ENCODE results near the gene LRP1B. TPM values are rescaled to one million over a fixed set of nuclear protein-coding genes. Genes with fewer than 3 reads are reported as not detected.

LRP1B gene
- total RNA-seq, 3 donors from 2014 or later, result 2.3 to 29.8 (median 21.8) TPM

DNA sequence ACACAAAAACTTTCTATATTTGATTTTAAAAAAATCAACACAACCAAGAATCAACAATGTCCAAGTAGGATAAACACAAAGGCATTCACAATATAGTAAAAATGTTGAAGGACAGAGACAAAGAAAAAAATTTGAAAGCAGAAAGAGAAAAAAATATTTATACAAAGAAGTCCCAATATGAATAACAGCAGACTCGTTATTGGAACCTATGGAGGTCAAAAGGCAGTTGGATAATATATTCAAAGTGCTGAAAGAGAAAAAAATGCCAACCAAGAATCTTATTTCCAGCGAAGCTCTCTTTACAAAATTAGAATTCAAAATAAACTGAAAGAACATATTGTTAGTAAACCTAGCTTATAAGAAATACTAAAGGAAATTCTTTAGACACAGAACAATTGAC is 859.5 kb downstream of the LRP1B start:
- Histone ChIP-seq H3K27me3 (no peaks in the 10 kb centered on the region), H3K4me1 (no peaks in the 10 kb centered on the region), H3K4me3 (no peak overlapping the region), H3K27ac (no peak overlapping the region), H3K9me3 (peaks cover 0 to 20% of the 10 kb centered on the region in 2 donors), H3K36me3 (no peaks in the 10 kb centered on the region)
- no peak for TF ChIP-seq CTCF (IDR thresholded peaks at IDR 0.05)
- no peak for TF ChIP-seq POLR2AphosphoS5 (IDR thresholded peaks at IDR 0.05)
- no peak for TF ChIP-seq POLR2A (IDR thresholded peaks at IDR 0.05)
- no peak for DNase-seq (ENCODE audit: low spot score in 2 of 2)
- intact Hi-C loops (cut with DNase I; ENCODE audit: low total_unique reads), result no loop called here

- H3K9me3 ChIP-seq, result no peaks in the 10 kb centered on the region
- DNase-seq (ENCODE audit: low spot score in 2 of 2), result no peak
- H3K36me3 ChIP-seq, result no peaks in the 10 kb centered on the region
- H3K4me3 ChIP-seq, result no peak overlapping the region
- no peaks in the 10 kb centered on the region for H3K4me1 ChIP-seq
- intact Hi-C loops (cut with DNase I; ENCODE audit: low total_unique reads), result no loop called here
- no peaks in the 10 kb centered on the region for H3K27me3 ChIP-seq
- TF ChIP-seq POLR2A (IDR thresholded peaks at IDR 0.05) (no peak), POLR2AphosphoS5 (IDR thresholded peaks at IDR 0.05) (no peak)
- no peak overlapping the region for H3K27ac ChIP-seq
Observed at GRCh38 chr2:141264848-141265247, 866.0 kb downstream of the LRP1B start.

DNA sequence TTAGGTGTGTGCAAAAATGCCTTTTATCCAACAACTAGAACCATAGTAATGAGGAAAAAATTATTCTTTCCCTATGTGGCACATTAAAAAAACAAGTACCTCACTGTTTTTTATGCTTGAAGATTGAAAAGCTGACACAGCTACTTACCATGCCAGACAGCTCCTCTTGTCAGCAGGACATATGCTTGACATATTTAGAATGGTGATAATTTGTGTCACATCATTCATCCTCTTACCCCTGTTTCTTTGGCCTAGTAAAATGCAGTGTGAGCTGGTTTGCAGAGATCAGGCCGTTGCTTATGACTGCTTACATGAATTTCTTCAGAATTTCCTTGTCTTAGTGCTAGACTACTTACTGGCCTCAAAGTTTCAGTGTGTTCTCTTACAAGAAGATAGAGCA is 869.9 kb downstream of the LRP1B start:
- no peak overlapping the region for H3K4me3 ChIP-seq
- no peaks in the 10 kb centered on the region for H3K27me3 ChIP-seq
- no peak overlapping the region for H3K27ac ChIP-seq
- H3K9me3 ChIP-seq, result no peaks in the 10 kb centered on the region
- TF ChIP-seq CTCF (IDR thresholded peaks at IDR 0.05) (no peak), POLR2AphosphoS5 (IDR thresholded peaks at IDR 0.05) (no peak), POLR2A (IDR thresholded peaks at IDR 0.05) (no peak)
- no peaks in the 10 kb centered on the region for H3K4me1 ChIP-seq
- intact Hi-C loops (cut with DNase I; ENCODE audit: low total_unique reads), result no loop called here
- no peak for DNase-seq (ENCODE audit: low spot score in 2 of 2)
- H3K36me3 ChIP-seq, result no peaks in the 10 kb centered on the region

GRCh38 chr2:141259683-141260082 is 871.1 kb downstream of the LRP1B start:
- Histone ChIP-seq H3K27ac (no peak overlapping the region), H3K4me1 (no peaks in the 10 kb centered on the region), H3K9me3 (no peaks in the 10 kb centered on the region), H3K36me3 (no peaks in the 10 kb centered on the region), H3K4me3 (no peak overlapping the region), H3K27me3 (no peaks in the 10 kb centered on the region)
- intact Hi-C loops (cut with DNase I; ENCODE audit: low total_unique reads), result no loop called here
- DNase-seq (ENCODE audit: low spot score in 2 of 2), result no peak
- TF ChIP-seq POLR2A (IDR thresholded peaks at IDR 0.05), result no peak
- TF ChIP-seq CTCF (IDR thresholded peaks at IDR 0.05), result no peak
- no peak for TF ChIP-seq POLR2AphosphoS5 (IDR thresholded peaks at IDR 0.05)

DNA sequence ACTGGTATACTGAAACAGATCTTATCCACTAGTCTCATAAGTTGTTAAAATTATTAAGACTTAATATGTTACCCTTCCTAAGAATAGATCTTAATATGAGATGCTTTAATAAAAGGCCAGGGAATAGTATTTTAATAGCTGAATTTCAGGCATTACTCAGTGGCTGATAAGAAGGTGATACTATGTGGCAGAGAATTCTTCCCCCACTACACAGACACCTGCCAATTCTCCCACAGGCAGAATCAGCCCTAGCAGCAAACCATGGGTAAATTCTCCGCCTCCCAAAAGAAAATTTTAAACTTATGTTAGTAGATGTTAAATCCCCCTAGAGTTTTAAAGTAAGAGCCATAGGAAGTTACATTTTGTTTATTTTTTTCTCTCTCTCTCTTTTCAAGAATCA is 888.8 kb downstream of the LRP1B start:
- no peaks in the 10 kb centered on the region for H3K36me3 ChIP-seq
- no peak overlapping the region for H3K4me3 ChIP-seq
- H3K9me3 ChIP-seq, result no peaks in the 10 kb centered on the region
- no peaks in the 10 kb centered on the region for H3K27me3 ChIP-seq
- no peak overlapping the region for H3K27ac ChIP-seq
- TF ChIP-seq CTCF (IDR thresholded peaks at IDR 0.05), result no peak
- H3K4me1 ChIP-seq, result no peaks in the 10 kb centered on the region
- intact Hi-C loops (cut with DNase I; ENCODE audit: low total_unique reads), result no loop called here
- DNase-seq (ENCODE audit: low spot score in 2 of 2), result no peak

DNA sequence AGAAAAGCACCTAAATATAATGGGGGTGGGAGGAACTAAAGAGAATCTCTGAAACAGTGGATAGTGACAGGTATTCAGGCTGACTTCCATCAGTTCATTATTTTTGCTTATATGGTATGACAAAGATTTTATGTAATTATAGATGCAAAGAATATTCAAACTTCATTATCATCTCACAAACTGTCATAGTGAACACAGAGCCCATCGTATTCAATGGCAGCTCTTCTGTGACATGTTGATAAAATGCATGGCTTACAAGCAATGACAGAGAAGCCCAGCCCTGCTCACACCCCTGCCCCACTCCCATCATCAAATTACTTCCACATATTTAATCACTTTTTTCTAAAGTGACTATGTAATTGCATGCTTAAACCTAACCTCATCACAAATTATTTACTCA is 904.3 kb downstream of the LRP1B start:
- no peaks in the 10 kb centered on the region for H3K4me1 ChIP-seq
- no peaks in the 10 kb centered on the region for H3K27me3 ChIP-seq
- H3K27ac ChIP-seq, result no peak overlapping the region
- TF ChIP-seq POLR2AphosphoS5 (IDR thresholded peaks at IDR 0.05) (no peak), POLR2A (IDR thresholded peaks at IDR 0.05) (no peak), CTCF (IDR thresholded peaks at IDR 0.05) (no peak)
- DNase-seq (ENCODE audit: low spot score in 2 of 2), result no peak
- no peaks in the 10 kb centered on the region for H3K36me3 ChIP-seq
- H3K4me3 ChIP-seq, result no peak overlapping the region
- intact Hi-C loops (cut with DNase I; ENCODE audit: low total_unique reads), result no loop called here
- H3K9me3 ChIP-seq, result peaks cover 0 to 4% of the 10 kb centered on the region in 2 donors

Measured in breast epithelium (tissue), 4 donors.